Medulla oblongata (tissue), 1 donor: ENCODE measurements around the gene FBXO9.

Source experiments
- DNase-seq: peaks from one replicate; pipeline ENCODE4 v3.0.0-alpha.2; 2015; ENCODE audit errors: extremely low spot score

The FBXO9 gene

DNA sequence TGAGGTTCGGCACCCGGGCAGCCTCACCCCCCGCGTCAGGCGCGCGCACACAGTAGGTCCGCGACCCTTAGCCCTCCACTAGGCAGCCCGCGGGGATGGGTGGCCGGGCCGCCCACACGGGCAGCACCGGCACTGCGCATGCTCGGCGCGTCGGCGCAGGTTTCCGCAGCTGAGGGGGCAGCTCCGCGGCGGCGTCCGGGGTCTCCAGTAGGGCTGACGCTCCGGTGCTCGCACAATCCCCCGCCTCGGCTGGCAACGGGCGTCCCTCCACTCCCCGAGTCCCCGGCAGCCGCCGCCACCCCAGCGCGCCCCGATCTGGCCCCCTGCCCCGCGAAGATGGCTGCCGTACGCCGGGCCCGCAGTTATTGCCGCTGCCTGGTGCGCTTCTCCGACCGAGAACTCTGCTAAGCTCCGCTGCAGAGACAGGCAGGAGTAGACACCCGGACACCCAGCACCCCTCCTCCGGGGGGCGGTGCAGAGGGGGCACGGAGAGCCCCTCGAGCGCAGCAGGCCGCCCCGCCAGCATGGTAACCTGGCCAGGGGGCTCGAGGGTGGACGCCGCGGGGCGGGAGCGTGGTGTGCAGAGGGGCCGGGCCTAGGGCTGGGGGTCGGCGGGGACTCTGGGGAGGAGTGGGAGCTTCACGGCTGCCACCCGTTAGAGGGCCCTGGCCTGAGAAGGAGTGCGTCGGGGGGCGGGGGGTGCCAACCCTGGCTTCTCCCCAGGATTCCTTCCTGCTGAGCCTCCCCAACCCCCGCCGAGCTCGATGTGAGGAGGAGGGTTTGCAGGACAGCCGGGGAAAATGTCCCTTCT lies at the start of gene FBXO9:
FBXO9 (plus strand) TSS at position 139 of the 811 bp plus-strand sequence; CDS start at position 525, 386 bp downstream.
- peak; percentile 80 for DNase-seq

DNA sequence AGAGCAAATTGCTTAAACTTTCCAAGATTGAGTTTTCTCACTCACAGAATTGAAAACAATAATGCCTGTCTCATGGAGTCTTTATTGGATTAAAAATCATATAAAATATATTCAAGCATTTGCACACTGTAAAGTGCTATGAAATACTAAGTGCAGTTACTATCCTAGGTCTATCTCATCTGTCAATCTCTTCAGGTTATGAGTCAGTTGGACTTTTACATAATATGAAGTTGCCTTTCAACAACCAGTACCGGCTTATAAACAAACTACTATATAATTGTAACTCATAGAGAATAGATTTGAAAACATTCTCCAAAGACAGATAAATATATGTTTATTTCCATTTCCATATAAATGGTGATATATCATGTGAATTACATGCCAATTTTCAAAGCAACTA lies 49.7 kb upstream of the FBXO9 start:
- no peak for DNase-seq

DNA sequence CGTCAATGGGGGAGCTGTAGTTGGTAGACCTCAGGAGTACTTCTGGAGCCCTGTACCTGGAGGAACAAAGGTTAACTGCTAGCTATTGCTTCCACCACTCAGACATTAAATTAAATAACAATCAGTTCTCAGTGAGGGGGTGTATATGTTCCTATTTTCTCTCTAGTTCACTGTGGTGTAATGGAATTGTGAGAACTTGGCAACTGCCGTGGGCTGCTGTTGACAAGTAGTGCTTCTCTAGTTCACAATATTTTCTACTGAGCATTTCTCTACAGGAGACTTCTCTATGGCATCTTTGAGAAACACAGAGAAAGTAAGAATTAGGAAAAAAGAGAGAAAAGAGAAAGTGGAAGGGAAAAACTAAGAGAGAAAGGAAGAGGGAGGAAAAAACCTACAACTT lies 46.8 kb upstream of the FBXO9 start:
- no peak for DNase-seq

DNA sequence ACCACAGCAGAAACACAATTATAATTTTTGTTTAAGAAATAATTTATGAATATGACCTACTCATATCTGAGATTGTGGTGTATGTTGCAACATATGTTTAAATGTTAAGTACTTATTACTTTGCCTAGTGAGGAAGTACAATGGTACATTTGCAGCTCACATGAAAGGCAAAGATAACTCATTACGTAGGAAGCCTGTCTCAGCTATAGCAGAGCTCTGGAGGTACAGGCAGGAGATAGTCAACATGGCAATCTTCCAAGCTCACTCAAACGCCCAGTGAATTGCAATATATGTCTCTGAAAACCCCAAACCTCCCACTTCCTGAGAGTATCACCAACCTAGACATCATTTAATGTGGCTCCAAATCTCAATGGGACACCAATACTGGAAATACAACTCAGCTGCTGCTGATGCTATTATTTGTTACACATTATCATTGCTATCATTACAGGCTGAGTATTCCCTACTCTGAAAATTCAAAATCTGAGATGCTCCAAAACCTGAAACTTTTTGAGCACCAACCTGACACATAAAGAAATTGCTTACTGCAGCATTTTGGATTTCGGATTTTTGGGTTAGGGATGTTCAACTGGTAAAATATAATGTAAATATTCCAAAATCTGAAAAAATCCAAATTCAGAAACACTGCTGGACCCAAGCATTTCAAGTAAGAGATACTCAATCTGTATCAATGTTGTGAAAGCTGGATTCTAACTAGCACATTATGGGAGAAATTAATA lies 45.0 kb upstream of the FBXO9 start:
- DNase-seq: no peak

DNA sequence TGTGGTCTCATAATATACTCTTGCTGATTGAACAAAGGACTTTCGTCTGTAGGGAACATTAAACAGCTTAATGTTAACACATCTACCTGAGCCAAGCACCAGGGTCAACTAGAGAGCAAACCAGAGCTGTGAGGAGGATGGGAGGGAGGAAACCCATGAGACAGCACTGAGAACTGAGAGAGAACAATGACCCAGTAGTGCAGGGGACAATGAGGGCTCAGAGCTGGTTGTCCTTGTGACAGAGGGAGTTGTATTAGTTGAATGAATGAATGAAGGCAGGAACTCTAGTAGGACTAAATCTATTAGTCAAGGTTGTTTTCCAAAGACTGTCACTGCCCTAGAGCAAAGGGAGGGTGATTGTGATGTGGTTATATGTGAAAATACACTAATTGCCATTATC lies 41.9 kb upstream of the FBXO9 start:
- DNase-seq: peak; percentile 91

DNA sequence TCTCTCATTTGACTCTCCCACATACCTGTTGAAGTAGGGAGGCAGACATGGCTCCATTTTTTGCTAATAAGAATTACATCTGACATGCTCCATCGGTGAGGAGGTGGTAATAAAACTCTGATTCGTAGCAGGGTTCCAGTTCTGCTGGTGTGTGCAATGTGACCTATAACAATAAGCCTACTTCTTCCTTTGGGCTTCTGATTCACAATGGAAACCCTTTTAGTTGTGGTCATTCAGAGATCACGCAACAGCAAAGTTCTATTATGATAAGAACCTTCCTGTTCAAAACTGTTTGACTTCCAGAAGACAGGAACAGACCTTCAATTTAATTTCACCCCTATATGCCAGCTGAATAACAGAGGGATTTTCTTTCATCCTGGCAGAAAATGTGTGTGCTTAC lies 38.7 kb upstream of the FBXO9 start:
- DNase-seq: peak; percentile 51

DNA sequence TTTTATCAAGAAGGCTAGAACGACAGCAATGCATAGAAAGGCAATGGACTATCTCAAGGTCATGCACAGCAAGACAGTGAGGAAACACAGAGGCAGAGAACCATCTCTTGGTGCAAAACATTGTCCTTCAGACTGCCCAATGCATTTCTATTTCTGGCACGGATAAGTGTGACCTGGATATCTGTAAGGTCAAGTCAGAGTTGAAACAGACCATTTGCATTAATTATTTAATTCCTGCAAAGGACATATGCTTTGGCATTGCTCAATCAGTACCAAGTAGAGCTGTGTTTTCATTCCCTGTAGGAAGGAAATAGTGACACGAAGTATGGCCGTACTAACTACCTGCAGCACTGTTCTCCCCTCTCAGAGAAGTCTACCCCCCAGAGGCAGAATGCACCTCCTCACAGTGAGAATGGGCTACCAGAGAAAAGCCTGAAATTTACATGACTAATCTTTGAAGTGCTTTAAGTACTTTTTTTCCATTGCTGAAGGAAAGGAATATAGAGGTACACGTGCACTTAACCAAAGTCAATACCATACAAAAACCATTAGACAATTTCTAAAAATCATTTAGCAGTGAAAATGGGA lies 38.0 kb upstream of the FBXO9 start:
- no peak for DNase-seq

DNA sequence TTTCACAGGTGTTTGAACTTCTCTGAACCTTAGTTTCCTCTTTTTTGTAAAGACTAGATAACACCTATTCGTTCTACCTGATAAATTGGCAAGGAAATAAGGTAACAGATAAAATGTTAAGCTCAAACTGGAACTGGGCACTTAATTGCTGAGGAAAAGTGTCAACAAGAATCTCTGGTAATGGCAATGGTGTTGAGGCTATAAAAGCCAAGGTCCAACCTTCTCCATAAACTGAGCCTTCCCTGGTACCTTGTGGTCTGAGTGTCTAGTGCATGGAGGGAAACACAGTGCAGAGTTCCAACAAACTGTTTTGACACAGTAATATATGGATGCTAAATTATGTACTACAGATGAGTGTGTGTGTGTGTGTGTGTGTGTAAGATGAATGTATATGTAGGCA lies 36.7 kb upstream of the FBXO9 start:
- DNase-seq: no peak

DNA sequence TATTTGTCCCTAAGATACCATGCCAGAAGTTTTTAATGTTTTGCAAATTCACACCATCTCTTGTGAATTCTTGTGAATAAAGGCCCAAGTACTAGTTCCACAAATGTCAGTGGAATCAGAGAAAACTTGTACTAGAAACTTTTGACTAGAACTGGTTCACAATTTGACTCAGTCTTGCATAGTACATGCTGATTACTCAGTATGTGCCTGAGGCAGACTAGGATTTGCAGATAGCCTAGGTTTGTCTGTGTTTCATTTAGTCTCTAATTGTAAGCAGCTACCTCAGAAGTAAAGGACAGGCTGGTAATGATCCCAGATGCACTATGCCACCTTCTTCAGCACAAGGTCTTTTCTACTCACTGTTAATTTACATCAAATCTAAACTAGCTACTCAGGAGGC lies 35.9 kb upstream of the FBXO9 start:
- DNase-seq: no peak

DNA sequence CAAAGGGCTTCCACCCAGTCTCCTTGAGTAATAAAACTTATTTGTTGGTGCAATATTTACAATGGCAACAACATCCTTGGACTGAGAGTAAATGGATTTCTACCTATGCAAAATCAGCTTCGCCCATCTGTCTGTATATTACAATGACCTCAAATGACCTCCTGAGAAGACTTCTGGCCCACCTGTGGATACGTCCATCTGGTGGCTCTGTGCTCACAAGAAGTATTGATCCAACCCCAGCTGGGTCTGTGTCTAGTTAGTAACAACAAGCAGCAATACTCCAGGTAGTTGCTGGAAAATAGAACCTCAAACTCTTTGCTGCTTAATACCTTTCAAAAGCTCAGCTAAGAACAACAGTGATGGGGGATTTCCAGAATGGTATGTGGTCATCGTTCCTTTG lies 35.4 kb upstream of the FBXO9 start:
- no peak for DNase-seq

DNA sequence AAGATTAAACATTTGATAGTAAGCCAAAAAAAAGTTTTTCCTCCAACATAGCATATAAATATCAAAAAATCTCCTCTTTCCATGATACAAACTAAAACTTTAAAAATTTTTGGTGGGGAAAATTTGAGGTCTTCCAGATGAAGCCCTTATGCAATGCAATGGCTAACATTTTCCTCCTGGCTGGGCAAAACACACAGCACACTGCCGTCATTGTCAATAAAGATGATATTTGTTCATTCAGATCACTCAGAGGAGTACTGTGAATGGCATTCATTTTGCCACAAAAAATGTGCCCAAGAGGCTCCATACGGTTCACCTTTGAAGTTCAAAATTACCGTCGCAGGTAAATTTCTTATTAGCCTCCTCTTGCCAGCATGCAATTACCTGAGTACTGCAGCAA lies 33.9 kb upstream of the FBXO9 start:
- no peak for DNase-seq

DNA sequence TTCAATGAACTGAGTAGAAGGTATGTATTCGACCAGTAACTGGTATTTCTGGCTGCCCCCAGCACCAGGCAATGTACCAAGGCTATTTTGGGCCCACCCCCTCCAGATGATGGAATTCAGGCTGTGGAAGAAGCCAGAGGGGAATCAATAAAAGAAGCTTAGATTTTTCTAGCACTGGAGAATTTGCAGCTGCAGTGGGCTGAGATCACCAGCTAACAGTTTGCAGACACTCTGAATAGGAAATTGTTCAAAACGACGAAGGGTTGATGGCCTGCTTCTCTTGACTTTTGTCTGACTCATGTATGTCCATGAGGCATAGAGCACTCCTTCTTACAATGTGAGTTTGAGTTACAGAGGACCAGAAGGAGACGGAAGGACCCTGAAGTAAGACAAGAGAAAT lies 32.4 kb upstream of the FBXO9 start:
- peak; percentile 76 for DNase-seq

DNA sequence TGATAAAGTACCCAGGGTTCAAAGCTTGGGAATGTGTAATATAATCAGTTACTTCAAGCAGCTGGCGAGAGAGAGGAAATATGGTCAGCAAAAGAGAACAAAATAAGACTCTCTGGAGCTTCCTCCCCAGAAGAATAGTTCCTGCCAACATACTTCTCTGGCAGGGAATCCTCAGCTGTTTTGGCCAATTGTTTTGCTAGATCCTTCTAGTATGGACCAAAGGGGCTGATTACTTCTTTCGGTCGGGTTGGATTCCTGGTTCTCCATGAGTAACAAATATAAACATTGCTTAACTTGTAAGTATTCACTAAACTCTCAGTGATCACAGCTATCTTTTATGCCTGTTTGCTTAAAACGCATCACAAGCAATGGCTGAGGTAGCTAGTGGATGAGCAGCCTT lies 31.4 kb upstream of the FBXO9 start:
- peak; percentile 56 for DNase-seq

DNA sequence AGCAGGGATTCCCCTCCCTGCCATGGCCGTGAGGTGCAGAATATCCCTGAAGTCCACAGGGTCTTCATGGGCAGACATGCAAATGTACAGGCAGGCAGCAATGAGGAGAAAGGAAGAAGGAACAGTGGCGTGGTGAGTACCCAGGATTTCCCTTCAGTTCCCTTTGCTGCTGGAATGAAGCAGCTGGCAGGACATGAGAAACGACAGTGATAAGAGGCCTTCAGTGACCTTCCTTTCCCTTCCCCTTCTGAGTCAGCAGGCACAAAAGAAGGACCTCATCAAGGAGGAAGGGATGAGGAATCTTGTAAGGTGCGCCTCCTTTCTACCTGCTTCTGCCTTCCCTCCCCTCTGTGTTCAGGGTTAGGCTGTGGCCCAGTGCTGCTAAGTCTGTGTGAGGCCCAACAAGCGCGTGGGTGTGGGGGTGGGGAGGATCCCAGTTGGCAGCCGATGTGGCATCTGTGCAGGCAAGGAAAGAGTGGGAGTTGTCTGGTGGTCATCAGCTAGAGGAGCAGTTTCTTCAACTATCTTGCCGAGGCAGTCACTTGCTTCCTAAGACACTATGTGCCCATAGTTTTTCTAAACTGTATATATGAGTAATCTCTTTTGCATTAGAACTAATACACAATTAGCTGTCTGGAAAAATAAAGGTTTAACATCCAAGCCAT lies 29.5 kb upstream of the FBXO9 start:
- DNase-seq: no peak

DNA sequence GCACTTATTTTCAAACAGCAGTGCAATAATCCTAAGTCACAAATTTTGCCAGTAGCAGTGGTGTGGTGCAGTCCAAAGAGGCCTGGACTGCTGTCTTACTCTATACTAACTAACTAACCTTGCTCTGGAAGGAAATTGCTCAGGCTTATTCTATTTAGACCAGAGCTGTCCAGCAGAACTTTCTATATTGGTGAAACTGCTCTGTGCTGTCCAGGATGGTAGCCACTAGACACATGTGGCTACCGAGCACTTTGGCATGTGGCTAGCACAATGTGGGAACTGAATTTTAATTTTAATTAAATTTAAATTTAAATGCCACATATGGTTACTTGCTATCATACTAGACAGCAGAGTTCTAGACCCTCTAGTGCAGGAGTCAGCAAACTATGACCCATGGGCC lies 27.1 kb upstream of the FBXO9 start:
- no peak for DNase-seq

DNA sequence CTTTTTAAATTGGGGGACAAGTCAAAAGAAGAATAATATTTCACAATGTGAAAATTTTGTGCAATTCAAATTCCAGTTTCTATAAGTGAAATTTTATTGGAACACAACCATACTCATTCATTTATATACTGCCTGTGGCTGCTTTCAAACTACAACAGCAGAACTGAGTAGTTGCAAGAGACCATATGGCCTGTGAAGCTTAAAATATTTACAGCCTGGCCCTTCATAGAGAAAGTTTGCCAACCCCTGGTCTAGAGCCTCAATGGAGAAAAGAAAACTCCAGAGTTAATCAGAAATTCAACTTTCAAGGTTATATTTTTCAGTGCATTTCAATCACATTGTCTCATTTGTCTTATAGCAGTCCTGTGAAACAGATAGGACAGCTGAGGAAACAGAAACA lies 26.6 kb upstream of the FBXO9 start:
- DNase-seq: no peak

DNA sequence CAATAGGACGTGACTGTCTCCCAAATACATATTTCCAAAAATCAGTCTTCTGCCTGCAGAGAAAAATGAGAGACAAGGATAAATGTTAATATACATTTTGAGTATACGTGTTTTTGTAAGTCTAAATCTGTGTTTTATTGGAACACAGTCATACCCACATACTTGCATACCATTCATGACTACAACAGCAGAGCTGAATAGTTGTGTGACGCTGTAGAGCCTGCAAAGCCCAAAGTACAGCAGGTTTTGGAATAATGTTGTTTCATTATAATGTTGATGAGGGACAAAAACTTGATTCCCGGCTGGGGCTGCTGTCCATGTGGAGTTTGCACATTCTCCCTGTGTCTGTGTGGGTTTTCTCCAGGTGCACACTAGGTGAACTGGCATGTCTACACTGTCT lies 23.8 kb upstream of the FBXO9 start:
- no peak for DNase-seq

DNA sequence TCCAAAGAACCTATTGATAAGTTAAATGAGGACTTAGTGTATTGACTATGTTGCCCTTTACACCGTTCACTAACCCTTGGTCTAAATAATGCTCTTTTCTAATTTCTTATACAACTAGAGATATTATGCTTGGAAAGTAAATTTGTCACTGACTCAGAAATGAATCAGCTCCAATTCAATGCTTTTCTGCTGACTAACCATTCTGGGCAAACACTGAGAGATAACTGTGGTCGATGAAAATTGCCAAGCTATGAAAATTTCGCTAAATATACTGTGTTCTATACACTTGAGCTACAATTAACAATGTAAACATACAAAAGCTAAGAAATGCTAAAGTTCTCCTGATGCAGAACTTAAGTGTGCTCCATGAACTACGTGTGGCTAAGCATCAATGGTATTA lies 23.1 kb upstream of the FBXO9 start:
- DNase-seq: no peak

DNA sequence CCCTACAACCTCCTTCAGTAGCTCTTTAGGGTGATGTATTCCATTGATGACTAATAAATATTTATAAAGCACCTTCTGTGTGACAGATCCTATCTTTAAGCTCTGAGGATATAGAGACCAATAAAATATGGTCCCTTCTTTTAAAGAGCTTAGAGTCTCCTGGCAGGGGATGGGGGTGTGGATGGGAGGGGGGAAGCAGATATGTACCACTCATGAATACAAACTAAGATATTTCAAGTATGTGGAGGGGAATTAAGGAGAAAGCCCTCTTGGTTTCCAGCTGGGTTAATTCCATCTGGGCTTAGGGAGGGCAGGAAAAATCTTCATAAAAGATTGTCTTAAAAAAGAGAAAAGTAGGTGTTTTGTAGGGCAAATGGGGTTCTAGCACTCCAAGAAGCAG lies 21.6 kb upstream of the FBXO9 start:
- DNase-seq: no peak

DNA sequence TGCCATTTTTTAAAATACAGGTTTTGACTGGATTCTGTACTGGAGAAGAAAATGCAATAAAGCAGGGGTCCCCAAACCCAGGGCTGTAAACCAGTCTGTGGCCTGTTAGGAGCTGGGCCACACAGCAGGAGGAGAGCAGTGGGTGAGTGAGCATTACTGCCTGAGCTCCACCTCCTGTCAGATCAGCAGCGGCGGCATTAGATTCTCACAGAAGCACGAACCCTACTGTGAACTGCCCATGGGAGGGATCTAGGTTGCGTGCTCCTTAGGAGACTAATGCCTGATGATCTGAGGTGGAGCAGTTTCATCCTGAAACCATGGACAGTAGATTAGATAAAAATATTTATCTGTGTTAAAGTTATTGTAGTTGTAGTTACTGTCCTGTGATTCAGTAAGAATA lies 21.1 kb upstream of the FBXO9 start:
- DNase-seq: no peak

DNA sequence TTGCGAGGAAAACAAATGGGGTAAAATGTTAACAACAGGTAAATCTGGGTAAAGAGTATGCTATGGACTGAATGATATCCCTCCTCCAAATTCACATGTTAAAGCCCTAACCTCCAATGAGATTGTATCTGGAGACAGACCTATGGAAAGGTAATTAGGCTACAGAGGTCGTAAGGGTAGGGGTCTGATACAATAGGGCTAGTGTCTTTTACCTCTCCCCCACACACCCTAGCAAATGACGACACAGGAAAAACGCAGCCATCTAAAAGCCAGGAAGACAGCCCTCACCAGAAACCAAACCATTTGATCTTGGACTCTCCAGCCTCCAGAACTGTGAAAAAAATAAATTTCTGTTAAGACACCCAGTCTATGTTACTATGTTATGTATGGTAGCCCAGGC lies 20.6 kb upstream of the FBXO9 start:
- DNase-seq: no peak

DNA sequence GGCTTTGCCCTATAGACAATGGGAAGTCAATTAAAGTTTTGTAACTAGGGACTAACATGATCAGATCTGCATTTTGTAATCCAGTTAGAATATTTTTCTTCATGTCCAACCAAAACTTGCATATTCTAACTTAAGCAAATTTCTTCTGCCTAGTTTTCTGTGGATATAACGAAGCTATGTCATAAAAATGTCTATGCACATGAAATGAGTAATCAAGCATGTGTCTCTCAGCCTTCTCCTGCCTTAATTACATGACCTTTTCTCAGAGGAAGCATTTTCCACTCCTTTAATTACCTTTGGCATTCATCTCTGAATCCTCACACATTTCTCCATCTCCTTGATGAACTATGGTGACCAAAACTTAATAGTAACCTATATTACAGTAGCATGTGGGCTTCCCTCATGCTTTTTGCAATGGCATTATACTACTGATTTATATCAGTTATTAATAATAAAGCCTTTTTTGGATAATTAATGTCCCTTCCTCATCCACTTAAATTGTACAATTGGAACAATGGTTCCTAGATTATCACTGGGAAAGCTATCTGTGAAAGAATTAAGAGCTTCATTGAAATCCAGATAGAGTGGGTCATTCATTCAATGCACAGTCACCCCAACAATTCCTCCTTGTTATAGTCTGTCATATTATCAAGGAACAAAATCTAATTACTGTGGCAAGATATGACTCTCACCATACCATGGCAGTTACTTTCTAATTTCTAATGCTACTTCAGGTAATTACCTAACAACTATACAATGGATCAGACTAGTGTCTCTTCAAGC lies 19.1 kb upstream of the FBXO9 start:
- DNase-seq: peak; percentile 54
